GM18511 (cell line): ENCODE measurements around the gene ATP6V0A4.
"Not testable (repeated sequence)": the region's sequence is repeated elsewhere in the genome, so short reads cannot be mapped to it uniquely, and the experiment has no call there.

ENCODE experiments used
- ATAC-seq: cut with Tn5 transposase; IDR thresholded peaks from one replicate; pipeline ENCODE4 v1.9.1; 2021; ENCODE audit warnings: mild to moderate bottlenecking, moderate library complexity; ENCODE audit not compliant: unreplicated experiment

The ATP6V0A4 gene

GRCh38 chr7:138797715-138798320 is at the start of gene ATP6V0A4, which contains the start of gene TMEM213:
TSS of gene ATP6V0A4 (minus strand) at chr7:138798196. CDS start at chr7:138771247, 26,949 bp downstream.
TSS of gene TMEM213 (plus strand) at chr7:138797994. CDS start at chr7:138798105, 111 bp downstream.
- no peak for ATAC-seq

- ATAC-seq: no peak
Observed at GRCh38 chr7:138845711-138846110, 47.7 kb upstream of the ATP6V0A4 start.

- no peak for ATAC-seq
Observed at GRCh38 chr7:138843632-138844580, 45.9 kb upstream of the ATP6V0A4 start.

DNA sequence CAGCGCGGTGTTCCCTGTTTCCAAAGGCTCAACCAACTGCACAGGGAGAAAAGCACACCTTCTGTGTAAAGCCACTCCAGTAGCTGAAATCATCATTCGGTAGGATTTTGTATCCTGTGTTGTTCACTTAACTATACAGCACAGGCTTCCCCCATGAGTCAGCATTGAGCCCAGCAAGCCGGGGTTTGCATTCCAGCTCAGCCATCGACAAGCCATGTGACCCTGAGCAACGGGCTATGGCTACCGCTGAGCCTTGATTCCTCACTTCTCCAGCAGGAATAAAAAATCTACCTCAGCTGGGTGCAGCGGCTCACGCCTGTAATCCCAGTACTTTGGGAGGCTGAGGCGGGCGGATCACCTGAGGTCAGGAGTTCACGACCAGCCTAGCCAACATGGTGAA is 44.1 kb upstream of the ATP6V0A4 start:
- ATAC-seq: no peak

DNA sequence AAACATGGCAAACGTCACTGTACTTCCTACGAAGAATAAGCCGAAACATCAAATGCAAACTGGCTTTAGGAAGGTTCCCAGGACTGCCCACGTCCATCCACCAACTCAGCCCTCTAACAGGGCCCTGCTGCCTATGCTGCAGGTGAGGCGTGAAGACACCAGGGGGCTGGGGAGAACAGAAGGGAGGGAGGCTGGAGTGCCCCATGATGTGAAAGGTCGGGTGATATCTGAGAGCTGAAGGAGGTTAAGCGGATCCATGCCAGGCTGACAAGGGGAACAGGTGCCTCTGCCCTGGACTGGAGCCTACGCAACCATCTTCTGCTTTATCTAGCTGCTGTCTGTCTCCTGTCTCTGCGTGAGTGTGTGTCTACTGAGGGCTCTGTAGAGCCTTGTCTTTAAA is 40.2 kb upstream of the ATP6V0A4 start:
- ATAC-seq: no peak

- no peak for ATAC-seq
Observed at GRCh38 chr7:138837627-138838026, 39.6 kb upstream of the ATP6V0A4 start.

GRCh38 chr7:138835087-138835486 is 37.1 kb upstream of the ATP6V0A4 start:
- no peak for ATAC-seq

GRCh38 chr7:138834583-138834982 is 36.6 kb upstream of the ATP6V0A4 start:
- ATAC-seq: no peak

DNA sequence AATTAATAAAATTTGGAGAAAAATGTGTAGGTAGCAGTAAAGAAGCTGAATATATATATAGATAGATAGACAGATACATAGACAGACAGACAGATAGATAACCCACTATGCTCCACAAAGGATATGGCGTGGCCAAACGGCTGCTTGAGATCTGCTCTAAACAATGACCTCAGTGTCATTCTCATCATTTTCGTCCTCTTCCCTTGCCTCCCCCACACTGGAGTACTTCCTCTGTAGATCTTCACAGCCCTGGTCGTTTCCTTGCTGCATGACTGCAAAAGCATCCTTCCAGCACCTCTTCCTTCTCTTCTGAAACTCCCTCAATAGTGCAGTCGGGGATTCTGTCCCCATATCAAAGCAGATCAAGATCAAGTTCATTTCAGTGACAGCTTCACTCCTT is 35.6 kb upstream of the ATP6V0A4 start:
- no peak for ATAC-seq

GRCh38 chr7:138832966-138833365 is 35.0 kb upstream of the ATP6V0A4 start:
- no peak for ATAC-seq

DNA sequence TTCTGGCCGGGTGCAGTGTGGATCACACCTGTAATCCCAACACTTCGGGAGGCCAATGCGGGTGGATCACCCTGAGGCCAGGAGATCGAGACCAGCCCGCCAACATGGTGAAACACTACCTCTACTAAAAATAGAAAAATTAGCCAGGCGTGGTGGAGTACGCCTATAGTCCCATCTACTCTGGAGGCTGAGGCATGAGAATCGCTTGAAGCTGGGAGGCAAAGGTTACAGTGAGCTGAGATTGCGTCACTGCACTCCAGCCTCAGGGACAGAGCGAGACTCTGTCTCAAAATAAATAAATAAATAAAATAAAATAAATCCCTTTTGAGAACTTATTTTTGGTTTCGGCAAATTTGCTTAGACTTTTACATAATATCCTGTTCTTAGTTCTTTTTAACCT is 31.3 kb upstream of the ATP6V0A4 start:
- no peak for ATAC-seq

- ATAC-seq: no peak
Observed at GRCh38 chr7:138828302-138828701, 30.3 kb upstream of the ATP6V0A4 start.

DNA sequence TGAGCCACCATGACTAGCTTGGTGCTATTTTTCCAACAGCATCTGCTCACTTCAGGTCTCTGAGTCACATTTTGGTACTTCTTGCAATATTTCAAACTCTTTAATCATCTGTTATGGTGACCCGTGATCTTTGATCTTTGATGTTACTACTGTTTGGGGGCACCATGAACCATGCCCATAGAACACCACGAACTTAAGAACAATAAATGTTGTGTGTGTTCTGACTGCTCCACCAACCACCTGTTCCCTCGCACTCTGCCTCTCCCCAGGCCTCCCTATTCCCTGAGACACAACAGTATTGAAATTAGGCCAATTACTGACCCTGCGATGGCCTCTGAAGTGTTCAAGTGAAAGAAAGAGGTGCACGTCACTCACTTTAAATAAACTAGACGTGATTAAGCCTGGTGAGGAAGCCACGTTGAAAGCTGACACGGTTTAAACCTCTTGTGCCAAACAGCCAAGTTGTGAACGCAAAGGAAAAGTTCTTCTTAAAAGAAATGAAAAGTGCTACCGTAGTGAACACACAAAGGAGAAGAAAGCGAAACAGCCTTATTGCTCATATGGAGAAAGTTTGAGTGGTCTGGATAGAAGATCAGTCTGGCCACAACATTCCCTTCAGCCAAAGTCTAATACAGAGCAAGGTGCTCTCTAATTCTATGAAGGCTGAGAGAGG is 27.2 kb upstream of the ATP6V0A4 start:
- ATAC-seq: no peak

- no peak for ATAC-seq
Observed at GRCh38 chr7:138822867-138823535, 25.0 kb upstream of the ATP6V0A4 start.

DNA sequence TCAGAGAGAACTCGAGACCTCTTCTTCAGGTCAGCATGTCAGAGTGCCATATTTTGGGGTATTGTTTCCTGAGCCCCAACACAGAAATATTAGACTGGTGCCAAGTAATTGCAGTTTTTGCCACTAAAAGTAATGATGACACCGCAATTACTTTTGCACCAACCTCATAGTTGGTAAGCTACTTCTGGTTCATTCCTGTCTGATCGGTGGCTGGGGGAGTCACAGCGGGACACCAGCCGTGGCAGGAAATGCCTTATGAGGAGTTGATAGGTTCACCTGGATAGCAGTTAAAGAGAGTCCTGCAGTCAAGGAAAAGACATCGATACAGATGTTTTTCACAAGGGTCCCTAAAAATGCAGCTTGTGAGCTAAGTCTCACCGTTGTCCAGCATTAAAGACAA is 23.9 kb upstream of the ATP6V0A4 start:
- ATAC-seq: no peak

DNA sequence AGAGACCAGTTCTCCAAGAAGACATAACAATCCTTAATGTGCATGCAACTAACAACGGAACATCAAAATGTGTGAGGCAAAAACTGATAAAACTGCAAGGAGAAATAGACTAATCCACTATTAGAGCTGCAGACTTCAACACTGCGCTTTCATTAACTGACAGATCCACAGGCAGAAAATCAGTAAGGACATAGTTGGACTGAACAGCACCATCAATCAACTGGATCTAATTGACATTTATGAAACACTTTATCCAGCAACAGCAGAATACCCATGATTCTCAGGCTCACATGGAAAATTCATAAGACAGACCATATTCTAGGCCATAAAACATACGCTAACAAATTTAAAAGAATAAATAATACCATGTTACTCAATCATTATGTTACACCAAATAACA is 21.6 kb upstream of the ATP6V0A4 start:
- no peak for ATAC-seq

GRCh38 chr7:138816650-138817049 is 18.7 kb upstream of the ATP6V0A4 start:
- no peak for ATAC-seq

GRCh38 chr7:138814816-138815332 is 16.9 kb upstream of the ATP6V0A4 start:
- no peak for ATAC-seq

DNA sequence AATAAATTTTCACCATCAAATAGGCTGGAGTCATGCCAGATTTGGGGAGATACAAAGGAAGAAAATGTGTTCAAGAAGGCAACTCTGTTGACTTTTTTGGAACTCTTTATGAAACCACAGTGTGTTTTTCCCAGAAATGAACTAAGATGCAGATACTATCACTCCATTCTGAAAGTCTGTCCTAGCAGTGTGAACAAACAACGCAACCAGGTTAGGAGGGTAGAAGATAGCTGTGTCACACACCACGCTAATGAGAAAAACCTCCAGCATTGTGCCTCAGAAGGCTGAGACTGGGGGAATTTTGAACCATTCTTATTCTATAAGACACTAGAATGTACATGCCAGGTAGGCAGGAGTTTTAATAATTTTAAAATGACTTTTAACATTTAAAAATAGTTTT is 15.9 kb upstream of the ATP6V0A4 start:
- no peak for ATAC-seq

DNA sequence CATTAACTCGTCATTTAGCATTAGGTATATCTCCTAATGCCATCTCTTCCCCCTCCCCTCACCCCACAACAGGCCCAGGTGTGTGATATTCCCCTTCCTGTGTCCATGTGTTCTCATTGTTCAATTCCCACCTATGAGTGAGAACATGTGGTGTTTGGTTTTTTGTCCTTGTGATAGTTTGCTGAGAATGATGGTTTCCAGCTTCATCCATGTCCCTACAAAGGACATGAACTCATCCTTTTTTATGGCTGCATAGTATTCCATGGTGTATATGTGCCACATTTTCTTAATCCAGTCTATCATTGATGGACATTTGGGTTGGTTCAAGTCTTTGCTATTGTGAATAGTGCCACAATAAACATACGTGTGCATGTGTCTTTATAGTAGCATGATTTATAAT is 13.3 kb upstream of the ATP6V0A4 start:
- ATAC-seq: not testable (repeated sequence)

GRCh38 chr7:138809346-138809745 is 11.3 kb upstream of the ATP6V0A4 start:
- ATAC-seq: no peak
